IMR-90 (cell line): ENCODE results near the gene TNF. TPM values are rescaled to one million over a fixed set of nuclear protein-coding genes. Genes with fewer than 3 reads are reported as not detected.
A peak's percentile ranks its signal among the peaks of the same experiment; 100 is the strongest.

Experiments used
- ATAC-seq: fragments of 200-7000 bp; cut with Tn5 transposase; 2 replicates; pipeline ENCODE4 v1.9.1; 2020; ENCODE audit warnings: low read depth, mild to moderate bottlenecking, moderate library complexity
- BruUV-seq: library from RNA; stranded (reverse); fragments of 400-500 nt; replicated peaks from 2 replicates; lab custom pipeline; 2021; lab: Mats Ljungman, UMichigan
- CTCF ChIA-PET: fragments of 300-600 bp; formaldehyde crosslinking; extraction: SDS; loops from one replicate; lab custom pipeline; 2021; ENCODE audit warnings: antibody characterized with exemption; lab: Yijun Ruan, JAX
- POLR2A ChIA-PET: fragments of 300-600 bp; sonication (Branson Sonifier 250); formaldehyde crosslinking; loops from one replicate; lab custom pipeline; 2022; ENCODE audit warnings: antibody characterized with exemption; ENCODE audit not compliant: unreplicated experiment; lab: Charles Lee
- DNase-seq: peaks from one replicate; pipeline ENCODE4 v3.0.0; 2013
- H2AFZ ChIP-seq: replicated peaks from 2 replicates; pipeline ENCODE3; 2013; ENCODE audit warnings: low read length, mild to moderate bottlenecking; ENCODE audit not compliant: poor library complexity
- H2AK5ac ChIP-seq: 2 replicates; pipeline ENCODE4 v1.6.1; 2013; ENCODE audit warnings: low read depth, low read length, inconsistent platforms
- H2AK9ac ChIP-seq: replicated peaks from 2 replicates; pipeline ENCODE3; 2013; ENCODE audit warnings: mild to moderate bottlenecking, low read depth, low read length, moderate library complexity; ENCODE audit not compliant: poor library complexity
- H2BK120ac ChIP-seq: 2 replicates; pipeline ENCODE4 v1.6.1; 2013; ENCODE audit warnings: low read depth, low read length, inconsistent platforms
- H2BK15ac ChIP-seq: 3 replicates; pipeline ENCODE4 v1.6.1; 2013; ENCODE audit warnings: low read depth, low read length, inconsistent platforms
- H2BK20ac ChIP-seq: 2 replicates; pipeline ENCODE4 v1.6.1; 2013; ENCODE audit warnings: low read depth, mild to moderate bottlenecking, inconsistent platforms, low read length, moderate library complexity
- H2BK5ac ChIP-seq: 2 replicates; pipeline ENCODE4 v1.6.1; 2013; ENCODE audit warnings: mild to moderate bottlenecking, low read depth, low read length, inconsistent platforms; ENCODE audit not compliant: poor library complexity, severe bottlenecking
- H3K14ac ChIP-seq: replicated peaks from 2 replicates; pipeline ENCODE4 v1.6.1; 2013; ENCODE audit warnings: low read depth, low read length, inconsistent platforms
- H3K18ac ChIP-seq: 2 replicates; pipeline ENCODE4 v1.6.1; 2013; ENCODE audit warnings: low read depth, low read length, control low read depth
- H3K23ac ChIP-seq: 2 replicates; pipeline ENCODE4 v1.6.1; 2013; ENCODE audit warnings: low read depth, low read length, inconsistent platforms
- H3K27ac ChIP-seq: 2 replicates; pipeline ENCODE4 v1.5.1; 2013; ENCODE audit warnings: mild to moderate bottlenecking, control low read depth, low read length; ENCODE audit not compliant: insufficient read depth
- H3K27me3 ChIP-seq: 2 replicates; pipeline ENCODE4 v1.6.1; 2013; ENCODE audit warnings: low read length; ENCODE audit not compliant: control insufficient read depth, insufficient read depth
- H3K36me3 ChIP-seq: 2 replicates; pipeline ENCODE4 v1.6.1; 2013; ENCODE audit warnings: low read length, mixed read lengths; ENCODE audit not compliant: control insufficient read depth, insufficient read depth
- H3K4ac ChIP-seq: 2 replicates; pipeline ENCODE4 v1.6.1; 2013; ENCODE audit warnings: low read depth, low read length, inconsistent platforms
- H3K4me1 ChIP-seq: 2 replicates; pipeline ENCODE4 v1.6.1; 2013; ENCODE audit warnings: low read length, mixed read lengths; ENCODE audit not compliant: control insufficient read depth, insufficient read depth
- H3K4me2 ChIP-seq: 2 replicates; pipeline ENCODE4 v1.6.1; 2013; ENCODE audit warnings: low read depth, mild to moderate bottlenecking, control low read depth, low read length, moderate library complexity
- H3K4me3 ChIP-seq: 2 replicates; pipeline ENCODE4 v1.5.1; 2013; ENCODE audit warnings: low read depth, mild to moderate bottlenecking, control low read depth, low read length, moderate library complexity; ENCODE audit not compliant: insufficient read depth
- H3K56ac ChIP-seq: 2 replicates; pipeline ENCODE4 v1.6.1; 2013; ENCODE audit warnings: low read length, inconsistent platforms; ENCODE audit not compliant: insufficient read depth; ENCODE audit errors: extremely low read depth
- H3K79me1 ChIP-seq, 2 experiments: 2 replicates each; pipeline ENCODE4 v1.6.1; 2013; ENCODE audit warnings: low read length in 2 of 2, inconsistent platforms in 1 of 2, low read depth in 1 of 2
- H3K9ac ChIP-seq: 2 replicates; pipeline ENCODE4 v1.6.1; 2013; ENCODE audit warnings: low read depth, low read length, control low read depth
- H3K9me1 ChIP-seq: 2 replicates; pipeline ENCODE4 v1.6.1; 2013; ENCODE audit warnings: low read length, inconsistent platforms; ENCODE audit not compliant: insufficient read depth
- H3K9me3 ChIP-seq: 2 replicates; pipeline ENCODE4 v1.6.1; 2013; ENCODE audit warnings: low read length; ENCODE audit not compliant: control insufficient read depth, insufficient read depth
- H4K20me1 ChIP-seq: 2 replicates; pipeline ENCODE4 v1.6.1; 2013; ENCODE audit warnings: low read length, inconsistent platforms; ENCODE audit not compliant: insufficient read depth
- H4K5ac ChIP-seq: 2 replicates; pipeline ENCODE4 v1.6.1; 2013; ENCODE audit warnings: mild to moderate bottlenecking, low read depth, low read length, control low read depth
- H4K8ac ChIP-seq, 2 experiments: 2 replicates each; pipeline ENCODE4 v1.6.1; 2013; ENCODE audit warnings: low read depth in 2 of 2, low read length in 2 of 2, control low read depth in 1 of 2, inconsistent platforms in 1 of 2
- H4K91ac ChIP-seq: 2 replicates; pipeline ENCODE4 v1.6.1; 2013; ENCODE audit warnings: low read depth, low read length, inconsistent platforms; ENCODE audit not compliant: insufficient read depth
- MAFK ChIP-seq: IDR thresholded peaks from 2 replicates; pipeline ENCODE4 v1.6.1; 2012; ENCODE audit warnings: low read depth, low read length, improper control_type of control experiment
- NFE2L2 ChIP-seq: fragments of 150-350 bp; IDR thresholded peaks from 2 replicates; pipeline ENCODE4 v1.6.1; 2016; ENCODE audit warnings: low read depth, mild to moderate bottlenecking, low read length
- RCOR1 ChIP-seq: IDR thresholded peaks from 2 replicates; pipeline ENCODE4 v1.6.1; 2012; ENCODE audit warnings: mild to moderate bottlenecking, low read length, improper control_type of control experiment; ENCODE audit not compliant: insufficient replicate concordance
- RFX5 ChIP-seq: IDR thresholded peaks from 2 replicates; pipeline ENCODE4 v1.8.0; 2012; ENCODE audit warnings: low read depth, mild to moderate bottlenecking, low read length, moderate library complexity
- WGBS, 2 experiments: methylation state at CpG; one replicate each; pipeline versions ENCODE4 v1.1.5 to v1.1.7; 2013; ENCODE audit warnings: missing lambda C conversion rate in 2 of 2; ENCODE audit not compliant: insufficient read length in 1 of 2; ENCODE audit errors: extremely low coverage in 2 of 2; 5-methylcytosine and 5-hydroxymethylcytosine counted together
- dilution Hi-C: fragments of 300-500 bp; cut with HindIII; formaldehyde crosslinking; loops from one replicate; pipeline ENCODE4 v1.14.3; 2018; ENCODE audit warnings: low sequenced_read_pairs; ENCODE audit not compliant: unreplicated experiment
- in situ Hi-C: fragments of 300-500 bp; cut with MboI; formaldehyde crosslinking; loops from 3 replicates; pipeline ENCODE4 v1.14.3; 2019; ENCODE audit warnings: low sequenced_read_pairs, inconsistent platforms, mixed read lengths
- intact Hi-C: fragments of 100-400 bp; cut with micrococcal nuclease; formaldehyde crosslinking; loops from 2 replicates; pipeline ENCODE4 v1.10.0; 2022
- polyA plus RNA-seq, 3 experiments: library from polyadenylated mRNA; depleted of rRNA; stranded (reverse); fragments of >200 nt; gene quantifications; 2 replicates each; pipeline ENCODE4 v1.2.3, GENCODE V29; 2012; ENCODE audit warnings: low replicate concordance in 1 of 3
- total RNA-seq: library from RNA; depleted of rRNA; stranded (reverse); fragments of >200 nt; gene quantifications from 2 replicates; pipeline ENCODE4 v1.2.3, GENCODE V29; 2012

Gene TNF
- total and polyA plus RNA-seq, 2 of the 4 experiments (the other 2 are of a cell fraction) = not detected

DNA sequence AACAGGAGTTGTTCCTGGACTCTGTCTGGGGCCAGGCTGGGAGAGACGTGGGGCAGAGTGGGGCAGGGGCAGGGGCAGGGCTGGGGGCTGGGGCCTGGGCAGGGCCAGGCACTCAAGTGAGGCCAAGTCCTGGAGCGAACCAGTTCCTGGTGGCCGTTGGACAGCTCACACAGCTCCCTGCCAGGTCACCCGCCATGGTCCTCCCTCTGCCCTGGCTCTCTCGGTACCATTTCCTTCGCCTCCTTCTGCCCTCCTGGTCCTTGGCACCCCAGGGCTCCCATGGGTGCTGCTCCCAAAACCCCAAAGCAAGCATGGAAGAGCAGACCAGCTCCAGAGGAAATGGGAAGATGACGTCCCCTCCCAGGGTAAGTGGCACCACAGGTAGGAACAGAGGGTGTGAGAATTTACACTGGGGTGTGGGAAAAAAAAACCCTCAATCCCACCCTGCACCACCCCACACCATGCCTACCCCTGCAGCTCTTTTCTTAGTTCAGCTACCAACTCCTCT lies 46.5 kb upstream of the TNF start, which contains the start of gene MCCD1:
MCCD1 (plus strand) TSS at position 142 of the 508 bp plus-strand sequence; CDS start at position 195, 53 bp downstream.
- H3K9ac ChIP-seq = no peak within 1 kb of the TSS
- 63% methylated on average over 3 of the region's 7 CpGs; no CpG with 5 or more reads in 1 of the 2 experiments for WGBS, 2 experiments

More for the DNA sequence above, 46.5 kb upstream of the TNF start, which contains the start of gene MCCD1:
- 0 out of 2 replicates have a peak, but pooled peaks have one; percentile 2 for ATAC-seq
- intact Hi-C loops = loop anchor here (5.0 kb wide), 1 partner anchor 37 kb away; no protein-coding TSS in a partner anchor
- H3K27ac ChIP-seq = no peak within 1 kb of the TSS
- no TSS peak for BruUV-seq
- peaks cover 10% of the 10 kb centered on the region for H3K4me1 ChIP-seq
- no peak within 1 kb of the TSS for H4K8ac ChIP-seq
- H3K4ac ChIP-seq = no peak within 1 kb of the TSS
- CTCF ChIA-PET = no interaction called here
- H4K5ac ChIP-seq = no peak within 1 kb of the TSS
- peaks cover 52% of the 10 kb centered on the region for H4K20me1 ChIP-seq
- no peak within 1 kb of the TSS for H3K56ac ChIP-seq
- no peak within 1 kb of the TSS for H2BK5ac ChIP-seq
- TF ChIP-seq RCOR1 = no peak
- no peak for TF ChIP-seq RFX5
- TF ChIP-seq NFE2L2 = no peak
- no peak for TF ChIP-seq MAFK
- no peak within 1 kb of the TSS for H2AFZ ChIP-seq
- no peak within 1 kb of the TSS for H2AK9ac ChIP-seq
- H3K79me1 ChIP-seq = peaks cover 18 to 55% of the 10 kb centered on the region in 2 experiments; a peak in 3 of 4 replicates
- H3K9me3 ChIP-seq = no peaks in the 10 kb centered on the region
- DNase-seq = no peak
- no peak within 1 kb of the TSS for H2BK20ac ChIP-seq
- dilution Hi-C loops = no loop called here
- peaks cover 46% of the 10 kb centered on the region for H3K36me3 ChIP-seq
- H3K23ac ChIP-seq = no peak within 1 kb of the TSS
- H2AK5ac ChIP-seq = no peak within 1 kb of the TSS
- H3K9me1 ChIP-seq = peaks cover 20% of the 10 kb centered on the region
- no peaks in the 10 kb centered on the region for H3K27me3 ChIP-seq
- H2BK15ac ChIP-seq = no peak within 1 kb of the TSS
- no peak within 1 kb of the TSS for H3K4me3 ChIP-seq
- H4K91ac ChIP-seq = no peak within 1 kb of the TSS
- POLR2A ChIA-PET = no interaction called here
- in situ Hi-C loops = no loop called here
- H3K18ac ChIP-seq = no peak within 1 kb of the TSS
- H2BK120ac ChIP-seq = no peak within 1 kb of the TSS
- no peak within 1 kb of the TSS for H3K4me2 ChIP-seq
- no peak within 1 kb of the TSS for H3K14ac ChIP-seq
